ENCODE results near the gene ZCCHC2.

The ZCCHC2 gene

GRCh38 chr18:62499263-62499650, 23.6 kb upstream of the ZCCHC2 start:
- Mint-ChIP-seq H3K27ac (no peak overlapping the region), H3K4me3 (no peak overlapping the region), H3K27me3 (ENCODE audit: low read depth) (peaks cover 20% of the 10 kb centered on the region), H3K4me1 (ENCODE audit: low read depth) (peaks cover 2% of the 10 kb centered on the region), H3K36me3 (ENCODE audit: low read depth) (peaks cover 12% of the 10 kb centered on the region), H3K9me3 (peaks cover 5% of the 10 kb centered on the region)

- H3K4me1 Mint-ChIP-seq (ENCODE audit: low read depth) = peaks cover 3% of the 10 kb centered on the region
- H3K9me3 Mint-ChIP-seq = peaks cover 5% of the 10 kb centered on the region
- H3K36me3 Mint-ChIP-seq (ENCODE audit: low read depth) = peaks cover 12% of the 10 kb centered on the region
- H3K27me3 Mint-ChIP-seq (ENCODE audit: low read depth) = peaks cover 14% of the 10 kb centered on the region
- H3K4me3 Mint-ChIP-seq = no peak overlapping the region
- H3K27ac Mint-ChIP-seq = peak overlapping the region; percentile 8
Measured at GRCh38 chr18:62500174-62500573, 22.7 kb upstream of the ZCCHC2 start.

GRCh38 chr18:62500966-62501591, 21.7 kb upstream of the ZCCHC2 start:
- Mint-ChIP-seq H3K27ac (no peak overlapping the region), H3K4me1 (ENCODE audit: low read depth) (peaks cover 10% of the 10 kb centered on the region), H3K36me3 (ENCODE audit: low read depth) (peaks cover 15% of the 10 kb centered on the region), H3K4me3 (no peak overlapping the region), H3K27me3 (ENCODE audit: low read depth) (peaks cover 8% of the 10 kb centered on the region), H3K9me3 (peaks cover 5% of the 10 kb centered on the region)

GRCh38 chr18:62505669-62506494, 16.9 kb upstream of the ZCCHC2 start:
- Mint-ChIP-seq H3K9me3 (peaks cover 14% of the 10 kb centered on the region), H3K27ac (peak overlapping the region; percentile 100), H3K36me3 (ENCODE audit: low read depth) (peaks cover 22% of the 10 kb centered on the region), H3K4me1 (ENCODE audit: low read depth) (peaks cover 21% of the 10 kb centered on the region), H3K27me3 (ENCODE audit: low read depth) (no peaks in the 10 kb centered on the region), H3K4me3 (peak overlapping the region; percentile 75)

- Mint-ChIP-seq H3K36me3 (ENCODE audit: low read depth) (peaks cover 21% of the 10 kb centered on the region), H3K27me3 (ENCODE audit: low read depth) (no peaks in the 10 kb centered on the region), H3K9me3 (peaks cover 20% of the 10 kb centered on the region), H3K4me1 (ENCODE audit: low read depth) (peaks cover 21% of the 10 kb centered on the region), H3K27ac (peak overlapping the region; percentile 100), H3K4me3 (peak overlapping the region; percentile 75)
Measured at GRCh38 chr18:62506495-62507143, 16.2 kb upstream of the ZCCHC2 start.

GRCh38 chr18:62509779-62510178, 13.0 kb upstream of the ZCCHC2 start:
- Mint-ChIP-seq H3K27me3 (ENCODE audit: low read depth) (no peaks in the 10 kb centered on the region), H3K9me3 (peaks cover 46% of the 10 kb centered on the region), H3K36me3 (ENCODE audit: low read depth) (peaks cover 40% of the 10 kb centered on the region), H3K27ac (no peak overlapping the region), H3K4me1 (ENCODE audit: low read depth) (peaks cover 21% of the 10 kb centered on the region), H3K4me3 (no peak overlapping the region)

GRCh38 chr18:62510789-62511188, 12.0 kb upstream of the ZCCHC2 start:
- H3K36me3 Mint-ChIP-seq (ENCODE audit: low read depth) = peaks cover 40% of the 10 kb centered on the region
- H3K4me1 Mint-ChIP-seq (ENCODE audit: low read depth) = peaks cover 15% of the 10 kb centered on the region
- no peak overlapping the region for H3K4me3 Mint-ChIP-seq
- no peaks in the 10 kb centered on the region for H3K27me3 Mint-ChIP-seq (ENCODE audit: low read depth)
- no peak overlapping the region for H3K27ac Mint-ChIP-seq
- peaks cover 48% of the 10 kb centered on the region for H3K9me3 Mint-ChIP-seq

- Mint-ChIP-seq H3K36me3 (ENCODE audit: low read depth) (peaks cover 36% of the 10 kb centered on the region), H3K27me3 (ENCODE audit: low read depth) (no peaks in the 10 kb centered on the region), H3K27ac (no peak overlapping the region), H3K9me3 (peaks cover 48% of the 10 kb centered on the region), H3K4me1 (ENCODE audit: low read depth) (peaks cover 5% of the 10 kb centered on the region), H3K4me3 (no peak overlapping the region)
Measured at GRCh38 chr18:62512532-62512931, 10.3 kb upstream of the ZCCHC2 start.

GRCh38 chr18:62512996-62513395, 9.8 kb upstream of the ZCCHC2 start:
- Mint-ChIP-seq H3K4me3 (no peak overlapping the region), H3K27ac (no peak overlapping the region), H3K27me3 (ENCODE audit: low read depth) (peaks cover 4% of the 10 kb centered on the region), H3K36me3 (ENCODE audit: low read depth) (peaks cover 36% of the 10 kb centered on the region), H3K4me1 (ENCODE audit: low read depth) (peaks cover 5% of the 10 kb centered on the region), H3K9me3 (peaks cover 50% of the 10 kb centered on the region)

GRCh38 chr18:62514570-62514969, 8.3 kb upstream of the ZCCHC2 start:
- H3K4me3 Mint-ChIP-seq = no peak overlapping the region
- H3K4me1 Mint-ChIP-seq (ENCODE audit: low read depth) = peaks cover 3% of the 10 kb centered on the region
- peaks cover 40% of the 10 kb centered on the region for H3K36me3 Mint-ChIP-seq (ENCODE audit: low read depth)
- no peak overlapping the region for H3K27ac Mint-ChIP-seq
- peaks cover 53% of the 10 kb centered on the region for H3K9me3 Mint-ChIP-seq
- H3K27me3 Mint-ChIP-seq (ENCODE audit: low read depth) = peaks cover 7% of the 10 kb centered on the region

- H3K4me3 Mint-ChIP-seq = no peak overlapping the region
Measured at GRCh38 chr18:62516242-62516641, 6.6 kb upstream of the ZCCHC2 start.

GRCh38 chr18:62518460-62519375, 4.1 kb upstream of the ZCCHC2 start:
- Mint-ChIP-seq H3K36me3 (ENCODE audit: low read depth) (peaks cover 23% of the 10 kb centered on the region), H3K27me3 (ENCODE audit: low read depth) (peaks cover 7% of the 10 kb centered on the region), H3K9me3 (peaks cover 17% of the 10 kb centered on the region), H3K27ac (no peak overlapping the region), H3K4me1 (ENCODE audit: low read depth) (peaks cover 17% of the 10 kb centered on the region), H3K4me3 (no peak overlapping the region)

More at GRCh38 chr18:62516242-62516641, 6.6 kb upstream of the ZCCHC2 start:
- Mint-ChIP-seq H3K27me3 (ENCODE audit: low read depth) (peaks cover 7% of the 10 kb centered on the region), H3K27ac (no peak overlapping the region), H3K4me1 (ENCODE audit: low read depth) (peaks cover 10% of the 10 kb centered on the region), H3K9me3 (peaks cover 41% of the 10 kb centered on the region), H3K36me3 (ENCODE audit: low read depth) (peaks cover 40% of the 10 kb centered on the region)

- H3K9me3 Mint-ChIP-seq = peaks cover 8% of the 10 kb centered on the region
- H3K4me1 Mint-ChIP-seq (ENCODE audit: low read depth) = peaks cover 17% of the 10 kb centered on the region
- peaks cover 7% of the 10 kb centered on the region for H3K27me3 Mint-ChIP-seq (ENCODE audit: low read depth)
- H3K4me3 Mint-ChIP-seq = no peak overlapping the region
- peaks cover 15% of the 10 kb centered on the region for H3K36me3 Mint-ChIP-seq (ENCODE audit: low read depth)
- H3K27ac Mint-ChIP-seq = no peak overlapping the region
Measured at GRCh38 chr18:62519684-62520083, 3.1 kb upstream of the ZCCHC2 start.

- H3K27me3 Mint-ChIP-seq (ENCODE audit: low read depth) = peaks cover 7% of the 10 kb centered on the region
- H3K4me1 Mint-ChIP-seq (ENCODE audit: low read depth) = peaks cover 25% of the 10 kb centered on the region
- peak overlapping the region; percentile 49 for H3K27ac Mint-ChIP-seq
- H3K9me3 Mint-ChIP-seq = peaks cover 5% of the 10 kb centered on the region
- peaks cover 24% of the 10 kb centered on the region for H3K36me3 Mint-ChIP-seq (ENCODE audit: low read depth)
- peak overlapping the region; percentile 88 for H3K4me3 Mint-ChIP-seq
Measured at GRCh38 chr18:62521082-62521481, 1.7 kb upstream of the ZCCHC2 start.
